ENCODE measurements around the gene ROBO1.

- TF ChIP-seq, protein P1, sequence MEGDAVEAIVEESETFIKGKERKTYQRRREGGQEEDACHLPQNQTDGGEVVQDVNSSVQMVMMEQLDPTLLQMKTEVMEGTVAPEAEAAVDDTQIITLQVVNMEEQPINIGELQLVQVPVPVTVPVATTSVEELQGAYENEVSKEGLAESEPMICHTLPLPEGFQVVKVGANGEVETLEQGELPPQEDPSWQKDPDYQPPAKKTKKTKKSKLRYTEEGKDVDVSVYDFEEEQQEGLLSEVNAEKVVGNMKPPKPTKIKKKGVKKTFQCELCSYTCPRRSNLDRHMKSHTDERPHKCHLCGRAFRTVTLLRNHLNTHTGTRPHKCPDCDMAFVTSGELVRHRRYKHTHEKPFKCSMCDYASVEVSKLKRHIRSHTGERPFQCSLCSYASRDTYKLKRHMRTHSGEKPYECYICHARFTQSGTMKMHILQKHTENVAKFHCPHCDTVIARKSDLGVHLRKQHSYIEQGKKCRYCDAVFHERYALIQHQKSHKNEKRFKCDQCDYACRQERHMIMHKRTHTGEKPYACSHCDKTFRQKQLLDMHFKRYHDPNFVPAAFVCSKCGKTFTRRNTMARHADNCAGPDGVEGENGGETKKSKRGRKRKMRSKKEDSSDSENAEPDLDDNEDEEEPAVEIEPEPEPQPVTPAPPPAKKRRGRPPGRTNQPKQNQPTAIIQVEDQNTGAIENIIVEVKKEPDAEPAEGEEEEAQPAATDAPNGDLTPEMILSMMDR (conservative IDR thresholded peaks at IDR 0.05; ENCODE audit: low read depth, low read length) = no peak
- no peak for TF ChIP-seq EZH2 (IDR thresholded peaks at IDR 0.05; ENCODE audit: low read length, unreplicated experiment)
- no peak for TF ChIP-seq EZH2phosphoT487 (IDR thresholded peaks at IDR 0.05; ENCODE audit: borderline replicate concordance, low read length)
Observed at GRCh38 chr3:78762121-78762520, 1005.7 kb downstream of the ROBO1 start.

Data from PC-3 (cell line).